ENCODE results near the gene FLOT1. TPM values are rescaled to one million over a fixed set of nuclear protein-coding genes. Genes with fewer than 3 reads are reported as not detected.
"Not testable (repeated sequence)": the region's sequence is repeated elsewhere in the genome, so short reads cannot be mapped to it uniquely, and the experiment has no call there.

The FLOT1 gene
- total RNA-seq, 2 donors from 2014 or later = 157 to 167 TPM

- TF ChIP-seq CTCF (IDR thresholded peaks at IDR 0.05) = no peak
- H3K9me3 ChIP-seq = no peaks in the 10 kb centered on the region
- peaks cover 0 to 51% of the 10 kb centered on the region in 2 donors for H3K4me1 ChIP-seq
- DNase-seq (ENCODE audit: low spot score) = no peak
- no peaks in the 10 kb centered on the region for H3K27me3 ChIP-seq
- no peaks in the 10 kb centered on the region for H3K36me3 ChIP-seq
- H3K27ac ChIP-seq = no peak overlapping the region
- no peak overlapping the region for H3K4me3 ChIP-seq
Measured at GRCh38 chr6:30760549-30760948, 18.1 kb upstream of the FLOT1 start.

GRCh38 chr6:30759575-30760239, 17.2 kb upstream of the FLOT1 start:
- Histone ChIP-seq H3K27ac (peak overlapping the region in 1 of 2 donors; percentile 79), H3K9me3 (no peaks in the 10 kb centered on the region), H3K36me3 (no peaks in the 10 kb centered on the region), H3K4me3 (no peak overlapping the region), H3K4me1 (peaks cover 0 to 46% of the 10 kb centered on the region in 2 donors), H3K27me3 (no peaks in the 10 kb centered on the region)
- TF ChIP-seq CTCF (IDR thresholded peaks at IDR 0.05) = no peak
- DNase-seq (ENCODE audit: low spot score) = no peak

DNA sequence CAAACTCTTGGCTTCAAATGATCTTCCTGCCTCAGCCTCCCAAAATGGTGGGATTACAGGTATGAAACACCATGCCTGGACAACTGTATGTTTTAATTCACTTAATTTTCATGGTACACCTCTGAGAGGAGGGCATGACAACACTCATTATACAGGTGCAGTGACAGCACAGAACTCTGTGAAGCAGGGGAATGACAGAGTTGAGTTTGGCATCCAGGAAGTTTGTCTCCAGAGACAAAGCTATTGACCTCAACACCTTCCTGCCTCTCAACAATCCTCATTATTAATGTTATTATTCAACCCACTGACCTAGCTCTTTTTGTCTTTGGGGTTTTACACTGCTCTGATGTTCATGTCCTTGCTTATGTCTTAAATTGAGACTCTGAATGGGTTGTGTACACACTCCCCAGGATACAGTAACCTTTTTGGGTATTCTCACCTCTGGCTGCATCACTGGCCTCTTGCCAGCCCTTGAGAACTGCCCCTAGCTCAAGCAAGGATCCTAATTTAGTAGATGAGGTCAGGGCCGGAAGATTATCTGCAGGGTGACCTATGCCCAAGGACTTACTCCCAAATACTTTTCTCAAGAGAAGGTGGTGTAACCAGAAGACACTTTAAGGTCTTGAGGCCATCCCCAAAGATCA, 14.9 kb upstream of the FLOT1 start:
- no peak for TF ChIP-seq CTCF (IDR thresholded peaks at IDR 0.05)
- Histone ChIP-seq H3K36me3 (no peaks in the 10 kb centered on the region), H3K4me3 (no peak overlapping the region), H3K4me1 (peaks cover 0 to 42% of the 10 kb centered on the region in 2 donors), H3K27me3 (no peaks in the 10 kb centered on the region), H3K27ac (peak overlapping the region in 1 of 2 donors; percentile 79), H3K9me3 (no peaks in the 10 kb centered on the region)
- DNase-seq (ENCODE audit: low spot score) = no peak

DNA sequence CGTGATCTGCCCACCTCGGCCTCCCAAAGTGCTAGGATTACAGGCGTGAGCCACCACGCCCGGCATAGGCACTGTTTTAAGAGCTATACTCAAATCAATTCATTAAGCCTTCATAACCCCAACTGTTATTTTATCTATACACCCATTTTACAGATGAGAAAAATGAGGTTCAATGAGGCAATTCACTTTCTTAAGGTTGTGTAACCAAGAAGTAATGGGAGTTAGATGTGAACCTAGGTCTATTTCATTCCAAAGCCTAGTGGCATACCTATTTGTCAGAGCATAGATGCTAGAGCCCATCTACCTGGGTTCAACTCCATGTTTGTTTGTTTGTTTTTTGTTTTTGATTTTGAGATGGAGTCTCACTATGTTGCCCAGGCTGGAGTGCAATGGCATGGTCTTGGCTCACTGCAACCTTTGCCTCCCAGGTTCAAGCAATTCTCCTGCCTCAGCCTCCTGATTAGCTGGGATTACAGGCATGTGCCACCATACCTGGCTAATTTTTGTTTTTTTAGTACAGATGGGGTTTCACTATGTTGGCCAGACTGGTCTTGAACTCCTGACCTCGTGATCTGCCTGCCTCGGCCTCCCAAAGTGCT, 14.0 kb upstream of the FLOT1 start:
- peaks cover 0 to 50% of the 10 kb centered on the region in 2 donors for H3K4me1 ChIP-seq
- H3K27me3 ChIP-seq; DNase-seq (ENCODE audit: low spot score); H3K9me3 ChIP-seq; H3K4me3 ChIP-seq; H3K36me3 ChIP-seq: not testable (repeated sequence)
- H3K27ac ChIP-seq = peak overlapping the region in 1 of 2 donors; percentile 79

DNA sequence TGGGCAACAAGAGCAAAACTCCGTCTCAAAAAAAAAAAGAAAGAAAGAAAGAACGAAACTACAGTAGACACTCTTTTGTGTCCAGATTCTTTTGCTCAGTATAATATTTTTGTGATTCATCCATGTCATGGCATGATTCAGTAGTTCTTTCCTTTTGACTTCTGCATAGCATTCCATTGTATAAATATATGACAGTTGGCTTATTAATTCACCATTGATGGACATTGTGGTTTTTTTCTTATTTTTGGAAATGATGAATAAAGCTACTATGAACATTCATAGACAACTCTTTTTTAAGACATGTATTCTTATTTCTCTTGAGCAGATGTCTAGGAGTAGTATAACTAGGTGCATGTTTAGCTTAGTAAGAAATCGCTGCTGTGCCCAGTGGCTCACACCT, 12.1 kb upstream of the FLOT1 start:
- Histone ChIP-seq H3K4me3 (no peak overlapping the region), H3K4me1 (peaks cover 0 to 50% of the 10 kb centered on the region in 2 donors), H3K36me3 (no peaks in the 10 kb centered on the region), H3K9me3 (no peaks in the 10 kb centered on the region), H3K27ac (peak overlapping the region in 1 of 2 donors; percentile 98), H3K27me3 (no peaks in the 10 kb centered on the region)
- DNase-seq (ENCODE audit: low spot score) = no peak
- TF ChIP-seq CTCF (IDR thresholded peaks at IDR 0.05) = no peak

DNA sequence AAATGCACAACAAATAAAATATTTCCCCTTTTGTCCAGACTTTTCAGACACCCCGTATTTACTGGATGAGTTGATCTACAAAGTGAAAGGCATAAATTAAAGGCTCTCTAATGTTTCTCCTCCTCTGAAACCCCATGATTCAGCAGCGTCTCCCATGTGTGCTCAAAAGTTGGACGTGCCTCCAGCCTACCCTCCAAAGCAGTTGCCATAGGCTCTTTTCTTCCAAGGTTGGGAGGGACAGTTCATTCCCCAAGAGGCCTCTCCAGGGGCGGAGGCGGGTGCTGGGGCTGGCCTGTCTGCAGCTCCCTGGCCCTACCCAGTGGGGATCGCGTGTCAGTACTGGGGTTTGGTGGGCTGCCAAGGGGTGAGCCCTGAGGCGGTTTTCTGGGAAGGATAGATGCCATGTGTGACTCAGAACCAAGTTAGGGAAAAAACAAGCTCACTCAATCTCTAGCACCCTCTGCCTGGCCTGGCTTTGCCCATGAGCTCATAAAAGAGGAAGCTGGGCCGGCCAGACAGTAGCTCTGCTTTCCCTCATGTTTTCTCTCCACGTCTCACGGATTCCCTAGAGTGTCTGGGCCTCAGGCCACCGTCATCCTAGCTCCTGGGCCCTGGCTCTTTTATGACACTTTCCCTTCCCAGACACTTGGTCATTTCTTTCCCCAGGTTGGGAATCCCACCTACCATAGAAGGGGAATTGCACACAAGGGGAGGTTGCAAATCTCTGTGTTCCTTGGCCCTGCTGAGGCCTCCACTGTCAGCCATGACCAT, 9.9 kb upstream of the FLOT1 start:
- TF ChIP-seq CTCF (IDR thresholded peaks at IDR 0.05) = peak in 1 of 2 donors; percentile 19
- no peaks in the 10 kb centered on the region for H3K9me3 ChIP-seq
- no peaks in the 10 kb centered on the region for H3K36me3 ChIP-seq
- no peak overlapping the region for H3K4me3 ChIP-seq
- peak; percentile 98 for DNase-seq (ENCODE audit: low spot score)
- no peaks in the 10 kb centered on the region for H3K27me3 ChIP-seq
- peaks cover 0 to 45% of the 10 kb centered on the region in 2 donors for H3K4me1 ChIP-seq
- H3K27ac ChIP-seq = peak overlapping the region; percentile 87 to 98

Data from right atrium auricular region (tissue), 2 donors.